ENCODE data around the gene HAPLN3.

The HAPLN3 gene

GRCh38 chr15:88897142-88897455 lies 1.8 kb upstream of the HAPLN3 start:
- H3K27ac ChIP-seq (replicated peaks), result no peak overlapping the region
- TF ChIP-seq SPI1 (IDR thresholded peaks at IDR 0.05; ENCODE audit: borderline replicate concordance, low read depth) (no peak), CTCF (IDR thresholded peaks at IDR 0.05; ENCODE audit: insufficient read depth, low read length) (no peak), POLR2AphosphoS5 (IDR thresholded peaks at IDR 0.05; ENCODE audit: low read depth) (no peak), REST (IDR thresholded peaks at IDR 0.05; ENCODE audit: insufficient replicate concordance, low read depth) (no peak), GABPA (IDR thresholded peaks at IDR 0.05; ENCODE audit: low read depth) (no peak)
- peaks cover 30% of the 10 kb centered on the region for H3K27me3 ChIP-seq (ENCODE audit: insufficient read depth, poor library complexity, severe bottlenecking)
- DNase-seq (ENCODE audit: low read depth in 1 of 2, low spot score in 1 of 2), result no peak
- no peak overlapping the region for H3K4me3 ChIP-seq (replicated peaks; ENCODE audit: insufficient read depth, low read length)

- H3K27ac ChIP-seq (replicated peaks), result no peak overlapping the region
Measured at GRCh38 chr15:88896333-88897033, 1.1 kb upstream of the HAPLN3 start.

More at GRCh38 chr15:88896333-88897033, 1.1 kb upstream of the HAPLN3 start:
- no peak overlapping the region for H3K4me3 ChIP-seq (replicated peaks; ENCODE audit: insufficient read depth, low read length)
- H3K27me3 ChIP-seq (ENCODE audit: insufficient read depth, poor library complexity, severe bottlenecking), result peaks cover 30% of the 10 kb centered on the region
- TF ChIP-seq REST (IDR thresholded peaks at IDR 0.05; ENCODE audit: insufficient replicate concordance, low read depth) (no peak), GABPA (IDR thresholded peaks at IDR 0.05; ENCODE audit: low read depth) (no peak), POLR2AphosphoS5 (IDR thresholded peaks at IDR 0.05; ENCODE audit: low read depth) (no peak), SPI1 (IDR thresholded peaks at IDR 0.05; ENCODE audit: borderline replicate concordance, low read depth) (no peak), CTCF (IDR thresholded peaks at IDR 0.05; ENCODE audit: insufficient read depth, low read length) (no peak)
- DNase-seq (ENCODE audit: low read depth in 1 of 2, low spot score in 1 of 2), result no peak
